ENCODE data around the gene CREB5.

Gene CREB5

GRCh38 chr7:28678431-28678965 lies 266.2 kb downstream of the CREB5 start:
- Histone ChIP-seq H3K36me3 (ENCODE audit: control insufficient read depth, insufficient read depth, low read length) (no peaks in the 10 kb centered on the region), H3K79me2 (no peaks in the 10 kb centered on the region), H3K27ac (no peak overlapping the region)

GRCh38 chr7:28681693-28682310 lies 269.5 kb downstream of the CREB5 start:
- no peaks in the 10 kb centered on the region for H3K79me2 ChIP-seq
- H3K9me3 ChIP-seq (ENCODE audit: control insufficient read depth, low read length) = no peaks in the 10 kb centered on the region
- H3K4me3 ChIP-seq (ENCODE audit: low read depth, low read length) = no peak overlapping the region
- no peak for TF ChIP-seq CTCF (IDR thresholded peaks at IDR 0.05)
- no peak overlapping the region for H3K9ac ChIP-seq
- no peak overlapping the region for H2AFZ ChIP-seq
- H3K4me2 ChIP-seq (ENCODE audit: low read length) = no peak overlapping the region
- no peaks in the 10 kb centered on the region for H3K27me3 ChIP-seq (ENCODE audit: control insufficient read depth, insufficient read depth, low read length)
- H3K36me3 ChIP-seq (ENCODE audit: control insufficient read depth, insufficient read depth, low read length) = no peaks in the 10 kb centered on the region
- no peak overlapping the region for H3K27ac ChIP-seq
- H3K4me1 ChIP-seq = no peaks in the 10 kb centered on the region

More at GRCh38 chr7:28678431-28678965, 266.2 kb downstream of the CREB5 start:
- Histone ChIP-seq H3K9me3 (ENCODE audit: control insufficient read depth, low read length) (no peaks in the 10 kb centered on the region), H3K9ac (no peak overlapping the region), H2AFZ (no peak overlapping the region), H3K27me3 (ENCODE audit: control insufficient read depth, insufficient read depth, low read length) (no peaks in the 10 kb centered on the region), H3K4me2 (ENCODE audit: low read length) (no peak overlapping the region), H3K4me3 (ENCODE audit: low read depth, low read length) (no peak overlapping the region), H3K4me1 (no peaks in the 10 kb centered on the region)
- TF ChIP-seq CTCF (IDR thresholded peaks at IDR 0.05) = no peak

- Histone ChIP-seq H2AFZ (no peak overlapping the region), H3K36me3 (ENCODE audit: control insufficient read depth, insufficient read depth, low read length) (no peaks in the 10 kb centered on the region), H3K27me3 (ENCODE audit: control insufficient read depth, insufficient read depth, low read length) (no peaks in the 10 kb centered on the region), H3K9me3 (ENCODE audit: control insufficient read depth, low read length) (no peaks in the 10 kb centered on the region), H3K27ac (no peak overlapping the region), H3K79me2 (no peaks in the 10 kb centered on the region), H3K9ac (no peak overlapping the region), H3K4me1 (no peaks in the 10 kb centered on the region), H3K4me2 (ENCODE audit: low read length) (no peak overlapping the region), H3K4me3 (ENCODE audit: low read depth, low read length) (no peak overlapping the region)
- TF ChIP-seq CTCF (IDR thresholded peaks at IDR 0.05) = no peak
Observed at GRCh38 chr7:28682801-28683200, 270.5 kb downstream of the CREB5 start.

- no peaks in the 10 kb centered on the region for H3K4me1 ChIP-seq
- no peaks in the 10 kb centered on the region for H3K79me2 ChIP-seq
- H2AFZ ChIP-seq = no peak overlapping the region
- no peak overlapping the region for H3K4me3 ChIP-seq (ENCODE audit: low read depth, low read length)
- H3K27ac ChIP-seq = no peak overlapping the region
- TF ChIP-seq CTCF (IDR thresholded peaks at IDR 0.05) = no peak
- no peak overlapping the region for H3K9ac ChIP-seq
- no peaks in the 10 kb centered on the region for H3K36me3 ChIP-seq (ENCODE audit: control insufficient read depth, insufficient read depth, low read length)
- H3K4me2 ChIP-seq (ENCODE audit: low read length) = no peak overlapping the region
- H3K27me3 ChIP-seq (ENCODE audit: control insufficient read depth, insufficient read depth, low read length) = no peaks in the 10 kb centered on the region
- no peaks in the 10 kb centered on the region for H3K9me3 ChIP-seq (ENCODE audit: control insufficient read depth, low read length)
Observed at GRCh38 chr7:28684650-28685241, 272.4 kb downstream of the CREB5 start.
